HG02763 (cell line): ENCODE data around the gene APOL3.
"Not testable (repeated sequence)": the region's sequence is repeated elsewhere in the genome, so short reads cannot be mapped to it uniquely, and the experiment has no call there.

ENCODE experiments used
- ATAC-seq: cut with Tn5 transposase; IDR thresholded peaks from one replicate; pipeline ENCODE4 v1.9.1; 2021; ENCODE audit warnings: mild to moderate bottlenecking, moderate library complexity; ENCODE audit not compliant: unreplicated experiment

Gene APOL3

DNA sequence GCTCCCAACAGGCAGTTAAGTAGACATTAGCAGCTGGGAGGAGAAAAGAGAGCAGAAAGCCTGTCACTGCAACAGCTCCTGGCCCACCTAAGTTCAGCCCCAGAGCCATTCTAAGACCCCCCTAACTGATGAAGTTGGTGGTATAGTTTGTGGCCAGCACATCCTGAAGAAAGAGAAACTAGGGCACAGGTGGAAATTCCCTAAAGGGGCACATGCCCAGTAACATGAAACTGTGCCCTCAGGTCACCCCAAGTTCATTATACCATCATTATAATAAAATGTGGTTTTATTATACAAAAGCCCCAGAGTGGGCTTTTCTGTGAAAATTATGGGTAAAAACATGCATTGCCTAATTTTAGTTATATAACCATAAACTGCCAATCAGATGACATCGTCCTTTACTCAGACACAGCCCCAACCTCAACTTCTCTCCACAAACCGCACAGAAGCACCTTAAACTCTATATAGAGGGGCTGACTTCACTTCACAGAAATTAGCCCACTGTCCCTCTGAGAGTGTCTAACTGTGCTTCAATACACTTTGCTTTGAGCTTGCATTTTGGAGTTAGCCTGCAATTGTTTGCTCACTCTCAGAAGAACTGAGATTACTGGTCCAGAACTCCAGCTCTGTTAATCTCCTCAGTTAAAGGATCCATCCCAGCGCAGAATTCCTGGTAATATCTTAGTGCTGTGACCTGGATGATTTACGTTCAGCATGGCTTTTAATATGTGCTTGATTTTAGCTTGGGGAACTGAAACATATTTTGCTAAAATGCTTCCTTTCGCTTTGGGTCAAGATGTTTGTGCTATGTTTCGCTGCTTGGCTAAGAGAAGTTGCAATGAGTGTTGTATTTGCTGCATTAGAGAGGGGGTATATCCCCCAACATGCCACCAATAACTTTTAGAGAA lies 1.8 kb upstream of the APOL3 start:
- no peak for ATAC-seq

GRCh38 chr22:36161793-36162126 lies 1.2 kb upstream of the APOL3 start:
- not testable (repeated sequence) for ATAC-seq

- no peak for ATAC-seq
Measured at GRCh38 chr22:36156515-36157419, 3.8 kb downstream of the APOL3 start.

GRCh38 chr22:36156119-36156514 lies 4.4 kb downstream of the APOL3 start:
- ATAC-seq, result no peak

DNA sequence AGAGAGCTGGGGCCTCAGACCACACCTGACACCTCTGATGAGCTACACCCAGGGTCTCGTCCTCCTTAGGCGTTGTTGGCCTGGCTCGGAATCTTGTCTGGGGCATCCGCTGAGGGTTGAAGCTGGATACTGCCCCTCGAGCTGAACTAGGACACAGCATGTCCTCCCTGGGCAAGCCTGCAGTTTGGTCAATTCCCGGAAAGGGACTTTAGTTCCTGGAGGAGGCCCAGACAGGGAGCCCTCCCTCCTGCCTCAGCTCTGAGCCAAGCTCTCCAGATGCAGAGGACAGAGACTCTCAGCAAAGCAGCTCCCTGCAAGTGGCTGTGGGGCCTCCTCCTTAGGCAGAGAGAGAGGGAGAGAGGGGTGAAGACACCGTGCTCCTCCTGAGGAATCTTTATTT lies 4.9 kb downstream of the APOL3 start:
- ATAC-seq, result no peak

- no peak for ATAC-seq
Measured at GRCh38 chr22:36154423-36154945, 6.1 kb downstream of the APOL3 start.

DNA sequence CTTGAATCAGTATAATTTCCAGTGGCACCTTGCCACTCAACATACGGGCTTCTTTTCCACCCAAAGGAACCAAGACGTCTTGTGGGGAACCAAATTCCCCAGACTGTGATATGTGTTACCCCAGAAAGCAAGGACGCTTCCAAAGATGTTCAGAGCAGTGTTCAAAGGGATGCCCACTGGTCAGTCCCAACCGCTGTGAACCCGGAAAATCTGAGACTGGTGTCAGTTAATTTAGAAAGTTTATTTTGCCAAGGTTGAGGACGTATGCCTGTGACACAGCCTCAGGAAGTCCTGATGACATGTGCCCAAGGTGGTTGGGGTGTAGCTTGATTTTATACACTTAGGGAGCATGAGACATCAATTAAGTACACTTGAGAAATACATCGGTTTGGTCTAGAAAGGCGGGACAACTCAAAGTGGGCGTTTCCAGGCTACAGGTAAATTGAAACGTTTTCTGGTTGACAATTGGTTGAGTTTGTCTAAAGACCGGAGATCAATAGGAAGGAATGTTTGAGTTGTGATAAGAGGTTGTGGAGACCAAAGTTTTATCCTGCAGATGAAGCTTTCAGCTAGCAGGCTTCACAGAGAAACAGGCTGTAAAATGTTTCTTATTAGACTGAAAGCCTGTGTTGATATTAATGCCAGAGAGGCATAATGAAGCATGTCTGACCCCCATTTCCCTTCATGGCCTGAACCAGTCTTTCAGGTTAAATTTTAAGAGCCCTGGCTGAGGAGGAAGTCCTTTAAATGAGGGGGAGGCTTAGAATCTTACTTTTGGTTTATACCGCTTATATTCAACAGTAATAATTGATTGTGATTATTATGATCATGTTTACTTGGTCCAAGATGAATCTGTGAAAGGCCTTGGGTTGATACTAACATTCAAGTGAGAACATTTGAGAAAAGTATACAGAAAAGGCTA lies 6.8 kb downstream of the APOL3 start:
- no peak for ATAC-seq

- ATAC-seq, result not testable (repeated sequence)
Measured at GRCh38 chr22:36152821-36153220, 7.7 kb downstream of the APOL3 start.

GRCh38 chr22:36152088-36152487 lies 8.5 kb downstream of the APOL3 start:
- ATAC-seq, result no peak

DNA sequence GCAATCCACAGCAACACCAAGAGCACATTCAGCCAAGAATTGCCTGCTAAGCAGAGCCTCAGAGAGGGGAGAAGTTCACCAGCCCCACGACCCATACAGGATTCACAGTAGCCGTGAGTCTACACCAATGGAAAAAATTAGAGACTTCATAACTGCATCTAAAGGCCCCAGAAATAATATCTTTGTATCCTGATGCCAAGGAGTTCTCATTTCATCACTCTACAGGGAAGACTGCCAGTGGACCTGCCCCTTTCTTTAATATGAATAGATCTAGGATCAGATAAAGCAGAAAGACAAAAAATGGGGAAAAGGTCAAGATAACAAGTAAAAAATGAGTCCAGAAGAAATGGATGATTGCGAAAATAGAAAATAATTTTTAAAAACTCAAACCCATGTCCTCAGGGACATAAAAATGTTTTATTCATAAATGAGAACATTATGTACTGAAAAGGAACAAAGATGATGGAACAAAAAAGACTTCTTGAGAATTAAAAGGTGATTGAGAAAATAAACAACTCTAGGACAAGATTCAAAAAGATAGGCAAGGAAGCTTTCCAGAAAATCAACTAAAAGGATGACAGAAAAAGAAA lies 9.5 kb downstream of the APOL3 start:
- ATAC-seq, result no peak

DNA sequence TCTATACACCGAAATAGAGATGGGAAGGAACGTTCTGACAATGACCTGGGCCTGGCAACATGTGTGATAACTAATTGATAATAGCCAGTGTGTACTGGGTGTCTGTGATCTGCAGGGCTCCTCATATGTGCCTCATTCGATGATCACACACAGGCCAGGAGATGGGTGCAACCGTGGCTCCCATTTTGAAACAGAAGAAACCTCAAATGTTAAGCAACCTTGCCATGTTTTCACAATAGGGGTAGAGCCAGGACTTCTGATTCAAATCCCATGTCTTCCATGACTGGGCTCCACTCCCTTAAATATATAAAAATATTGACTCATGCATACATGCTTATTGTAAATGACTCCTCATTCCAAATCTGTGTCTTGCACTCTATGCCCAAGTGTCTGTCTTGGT lies 11.1 kb downstream of the APOL3 start:
- no peak for ATAC-seq

GRCh38 chr22:36148411-36148810 lies 12.1 kb downstream of the APOL3 start:
- ATAC-seq, result no peak

DNA sequence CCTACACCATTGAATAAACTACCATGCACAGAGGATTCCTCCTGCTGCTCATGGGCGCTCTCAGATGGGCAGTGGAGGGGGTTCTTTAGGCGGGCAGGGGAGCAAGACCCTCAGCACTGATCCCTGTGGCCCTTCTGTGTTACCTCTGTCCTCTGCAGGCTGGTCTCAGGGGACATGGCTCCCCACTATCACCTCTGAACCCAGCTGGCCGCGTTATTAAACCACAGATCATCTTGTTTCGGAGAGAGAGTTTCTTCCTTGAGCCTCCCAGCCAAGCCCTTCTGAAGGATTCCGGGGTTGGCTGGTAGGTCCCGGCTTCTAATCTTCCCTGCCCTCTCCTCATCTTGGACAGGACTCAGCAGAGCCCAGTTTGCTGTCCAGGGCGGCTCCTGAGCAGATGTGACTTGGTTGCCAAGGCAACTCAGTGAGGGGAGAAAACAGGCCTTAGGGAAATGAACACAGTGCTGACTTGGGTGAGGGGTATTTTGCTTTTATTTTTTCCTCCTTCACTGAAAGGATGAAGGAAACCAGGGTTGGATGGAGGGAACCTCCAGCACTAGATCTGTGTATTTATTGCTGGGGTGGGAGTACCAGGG lies 13.3 kb downstream of the APOL3 start:
- ATAC-seq, result no peak

DNA sequence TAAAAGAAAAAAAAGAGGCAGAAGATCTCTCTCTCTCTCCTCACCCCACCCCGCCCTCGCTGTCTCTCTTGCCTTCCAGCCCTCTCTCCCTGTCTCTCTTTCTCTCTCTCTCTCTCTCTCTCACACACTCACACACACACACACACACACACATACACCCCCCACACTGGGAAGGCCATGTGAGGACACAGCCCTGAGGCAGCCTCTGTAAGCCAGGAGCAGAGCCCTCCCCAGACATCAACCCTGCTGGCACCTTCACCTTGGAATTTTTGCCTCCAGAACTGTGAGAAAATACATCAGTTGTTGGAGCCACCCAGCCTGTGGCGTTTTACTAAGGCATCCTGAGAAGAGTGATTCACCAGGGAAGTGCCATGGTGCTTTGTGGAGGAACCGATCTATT lies 14.7 kb downstream of the APOL3 start:
- no peak for ATAC-seq

- no peak for ATAC-seq
Measured at GRCh38 chr22:36144886-36145541, 15.5 kb downstream of the APOL3 start.

- ATAC-seq, result no peak
Measured at GRCh38 chr22:36143956-36144355, 16.6 kb downstream of the APOL3 start.

GRCh38 chr22:36143066-36143815 lies 17.3 kb downstream of the APOL3 start:
- ATAC-seq, result no peak

GRCh38 chr22:36141481-36141880 lies 19.1 kb downstream of the APOL3 start:
- no peak for ATAC-seq

DNA sequence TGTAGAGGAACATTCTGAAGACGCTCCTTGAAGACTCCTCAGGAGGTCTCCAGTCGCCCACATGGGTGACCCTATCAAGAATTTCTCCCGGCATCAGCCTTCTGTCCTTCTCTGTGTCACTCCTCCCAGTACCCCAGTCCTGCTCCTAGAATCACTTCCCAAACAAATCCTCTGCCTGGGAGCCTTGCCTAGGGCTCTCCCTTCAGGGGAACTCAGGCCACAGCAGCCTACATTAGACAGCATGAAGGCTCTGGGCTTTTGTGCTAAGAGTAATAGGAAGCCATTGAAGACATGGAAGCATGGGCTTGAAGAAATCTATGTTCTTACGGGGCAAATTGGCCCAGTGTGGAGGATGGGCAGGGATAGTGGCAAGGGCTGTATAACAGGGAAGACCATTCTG lies 21.8 kb downstream of the APOL3 start:
- ATAC-seq, result not testable (repeated sequence)
